ENCODE measurements around the gene C10orf71. TPM values are rescaled to one million over a fixed set of nuclear protein-coding genes. Genes with fewer than 3 reads are reported as not detected.

C10orf71 gene
- total and polyA plus RNA-seq, 4 donors, result not detected

DNA sequence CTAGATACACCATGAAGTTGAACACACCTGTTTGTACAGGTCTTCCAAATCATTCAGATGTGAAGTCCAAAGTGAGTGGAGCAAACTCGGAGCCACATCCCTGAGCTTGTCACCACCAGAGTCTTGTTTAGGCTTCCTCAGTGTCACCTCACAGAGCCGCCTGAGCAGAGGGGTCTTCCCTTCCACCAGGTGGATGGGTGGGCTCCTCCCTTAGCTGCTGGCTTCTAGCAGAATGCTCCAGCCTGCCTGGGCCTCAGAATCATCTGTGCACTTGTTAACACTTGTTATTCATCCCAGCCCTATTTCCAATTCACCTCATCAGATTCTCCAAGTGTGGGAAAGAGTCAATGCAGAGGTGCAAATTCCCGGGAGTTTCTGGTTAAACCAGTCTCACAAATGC is 32.5 kb downstream of the C10orf71 start:
- ATAC-seq (ENCODE audit: insufficient read depth, low FRiP score), result no peak
- peaks cover 0 to 1% (median 0%) of the 10 kb centered on the region in 4 donors for H3K9me3 ChIP-seq (ENCODE audit: control insufficient read depth in 4 of 4, insufficient read depth in 3 of 4, low read length in 3 of 4)
- no peak for DNase-seq
- no peaks in the 10 kb centered on the region for H3K27me3 ChIP-seq (ENCODE audit: control insufficient read depth in 3 of 3, insufficient read depth in 3 of 3, low read length in 2 of 3)
- H3K4me1 ChIP-seq (ENCODE audit: control insufficient read depth in 5 of 5, insufficient read depth in 5 of 5, low read length in 5 of 5), result no peaks in the 10 kb centered on the region
- no peak overlapping the region for H3K27ac ChIP-seq (ENCODE audit: low read depth in 1 of 2, low read length in 1 of 2)
- H3K36me3 ChIP-seq (ENCODE audit: control insufficient read depth in 4 of 4, insufficient read depth in 4 of 4, low read length in 4 of 4), result no peaks in the 10 kb centered on the region
- TF ChIP-seq, protein P1, sequence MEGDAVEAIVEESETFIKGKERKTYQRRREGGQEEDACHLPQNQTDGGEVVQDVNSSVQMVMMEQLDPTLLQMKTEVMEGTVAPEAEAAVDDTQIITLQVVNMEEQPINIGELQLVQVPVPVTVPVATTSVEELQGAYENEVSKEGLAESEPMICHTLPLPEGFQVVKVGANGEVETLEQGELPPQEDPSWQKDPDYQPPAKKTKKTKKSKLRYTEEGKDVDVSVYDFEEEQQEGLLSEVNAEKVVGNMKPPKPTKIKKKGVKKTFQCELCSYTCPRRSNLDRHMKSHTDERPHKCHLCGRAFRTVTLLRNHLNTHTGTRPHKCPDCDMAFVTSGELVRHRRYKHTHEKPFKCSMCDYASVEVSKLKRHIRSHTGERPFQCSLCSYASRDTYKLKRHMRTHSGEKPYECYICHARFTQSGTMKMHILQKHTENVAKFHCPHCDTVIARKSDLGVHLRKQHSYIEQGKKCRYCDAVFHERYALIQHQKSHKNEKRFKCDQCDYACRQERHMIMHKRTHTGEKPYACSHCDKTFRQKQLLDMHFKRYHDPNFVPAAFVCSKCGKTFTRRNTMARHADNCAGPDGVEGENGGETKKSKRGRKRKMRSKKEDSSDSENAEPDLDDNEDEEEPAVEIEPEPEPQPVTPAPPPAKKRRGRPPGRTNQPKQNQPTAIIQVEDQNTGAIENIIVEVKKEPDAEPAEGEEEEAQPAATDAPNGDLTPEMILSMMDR (IDR thresholded peaks at IDR 0.05; ENCODE audit: control extremely low read depth, extremely low read depth), result no peak
- H3K4me3 ChIP-seq, result no peak overlapping the region
- WGBS, 2 donors, result 84 to 89% methylated on average over 3 of the region's 3 CpGs
- no peak overlapping the region for H3K9ac ChIP-seq (ENCODE audit: insufficient read depth in 1 of 2, low read length in 2 of 2)

DNA sequence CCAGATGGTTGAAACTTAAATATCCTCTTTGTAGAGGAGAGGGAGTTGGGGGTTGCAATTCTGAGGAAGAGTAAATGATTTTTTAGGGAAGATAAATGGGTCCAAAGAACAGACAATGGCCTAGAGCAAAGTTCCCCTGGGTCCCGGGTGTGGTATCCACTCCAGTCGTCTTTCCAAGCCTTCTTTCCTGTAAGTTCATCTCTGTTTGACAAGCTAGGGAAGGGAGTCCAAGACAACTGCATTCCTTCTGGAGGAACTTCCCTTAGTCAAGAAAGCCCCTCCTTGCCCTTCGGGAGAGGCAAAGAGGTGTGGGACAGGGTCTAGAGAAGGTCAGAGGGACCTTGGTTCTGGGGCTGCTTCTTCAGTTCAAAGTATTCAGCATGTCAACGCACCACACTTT is 33.4 kb downstream of the C10orf71 start:
- DNase-seq (no peak), ATAC-seq (ENCODE audit: insufficient read depth, low FRiP score) (no peak)
- H3K4me3 ChIP-seq, result no peak overlapping the region
- H3K4me1 ChIP-seq (ENCODE audit: control insufficient read depth in 5 of 5, insufficient read depth in 5 of 5, low read length in 5 of 5), result no peaks in the 10 kb centered on the region
- no peaks in the 10 kb centered on the region for H3K9me3 ChIP-seq (ENCODE audit: control insufficient read depth in 4 of 4, insufficient read depth in 3 of 4, low read length in 3 of 4)
- TF ChIP-seq, protein P1 (IDR thresholded peaks at IDR 0.05; ENCODE audit: control extremely low read depth, extremely low read depth), result no peak
- WGBS, 2 donors, result 86 to 91% methylated on average over 4 of the region's 4 CpGs
- H3K27me3 ChIP-seq (ENCODE audit: control insufficient read depth in 3 of 3, insufficient read depth in 3 of 3, low read length in 2 of 3), result no peaks in the 10 kb centered on the region
- no peak overlapping the region for H3K27ac ChIP-seq (ENCODE audit: low read depth in 1 of 2, low read length in 1 of 2)
- no peak overlapping the region for H3K9ac ChIP-seq (ENCODE audit: insufficient read depth in 1 of 2, low read length in 2 of 2)
- H3K36me3 ChIP-seq (ENCODE audit: control insufficient read depth in 4 of 4, insufficient read depth in 4 of 4, low read length in 4 of 4), result no peaks in the 10 kb centered on the region

DNA sequence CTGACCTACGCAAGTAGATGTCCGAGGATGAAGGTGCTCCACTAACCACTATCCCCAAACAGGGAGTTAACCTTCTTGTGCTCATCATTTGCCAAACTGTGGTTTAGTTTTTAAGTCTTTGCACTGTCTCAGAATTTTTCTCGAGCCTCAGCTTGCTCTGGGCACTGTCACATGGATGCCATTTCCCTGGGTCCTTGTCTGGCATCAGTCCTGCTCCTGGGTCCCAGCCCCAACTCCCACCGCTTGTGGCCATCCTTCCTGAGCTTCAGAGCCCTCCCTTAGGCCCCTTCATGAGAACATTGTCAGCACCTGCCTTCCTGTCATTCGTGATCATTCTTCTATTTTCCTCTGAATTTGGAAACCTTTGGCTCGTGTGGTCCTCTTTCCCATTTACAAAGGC is 33.8 kb downstream of the C10orf71 start:
- DNase-seq (no peak), ATAC-seq (ENCODE audit: insufficient read depth, low FRiP score) (no peak)
- H3K4me3 ChIP-seq, result no peak overlapping the region
- TF ChIP-seq, protein P1 (IDR thresholded peaks at IDR 0.05; ENCODE audit: control extremely low read depth, extremely low read depth), result no peak
- H3K4me1 ChIP-seq (ENCODE audit: control insufficient read depth in 5 of 5, insufficient read depth in 5 of 5, low read length in 5 of 5), result no peaks in the 10 kb centered on the region
- 91 to 93% methylated on average over 6 of the region's 6 CpGs for WGBS, 2 donors
- no peak overlapping the region for H3K9ac ChIP-seq (ENCODE audit: insufficient read depth in 1 of 2, low read length in 2 of 2)
- H3K9me3 ChIP-seq (ENCODE audit: control insufficient read depth in 4 of 4, insufficient read depth in 3 of 4, low read length in 3 of 4), result no peaks in the 10 kb centered on the region
- H3K36me3 ChIP-seq (ENCODE audit: control insufficient read depth in 4 of 4, insufficient read depth in 4 of 4, low read length in 4 of 4), result no peaks in the 10 kb centered on the region
- no peak overlapping the region for H3K27ac ChIP-seq (ENCODE audit: low read depth in 1 of 2, low read length in 1 of 2)
- peaks cover 0 to 2% (median 0%) of the 10 kb centered on the region in 3 donors for H3K27me3 ChIP-seq (ENCODE audit: control insufficient read depth in 3 of 3, insufficient read depth in 3 of 3, low read length in 2 of 3)

DNA sequence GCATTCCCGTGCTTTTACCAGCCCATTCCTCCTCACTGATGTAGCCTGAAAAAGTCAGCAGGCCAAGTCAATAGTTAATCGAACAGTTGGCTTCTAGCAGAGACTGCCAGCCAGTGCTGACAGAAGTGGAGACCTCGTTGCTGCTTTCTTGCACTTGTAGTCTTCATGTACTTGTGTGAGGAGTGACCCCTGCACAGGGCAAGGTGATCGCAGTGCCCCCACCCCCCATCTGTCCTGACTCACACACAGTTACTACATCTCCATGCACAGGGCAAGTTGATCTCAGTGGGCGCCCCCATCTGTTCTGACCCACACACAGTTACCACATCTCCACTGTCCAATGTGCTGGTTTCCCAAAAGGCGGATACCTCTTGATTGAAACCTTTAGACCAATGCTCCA is 34.2 kb downstream of the C10orf71 start:
- Histone ChIP-seq H3K36me3 (ENCODE audit: control insufficient read depth in 4 of 4, insufficient read depth in 4 of 4, low read length in 4 of 4) (no peaks in the 10 kb centered on the region), H3K4me1 (ENCODE audit: control insufficient read depth in 5 of 5, insufficient read depth in 5 of 5, low read length in 5 of 5) (no peaks in the 10 kb centered on the region), H3K27ac (ENCODE audit: low read depth in 1 of 2, low read length in 1 of 2) (no peak overlapping the region), H3K9me3 (ENCODE audit: control insufficient read depth in 4 of 4, insufficient read depth in 3 of 4, low read length in 3 of 4) (no peaks in the 10 kb centered on the region), H3K27me3 (ENCODE audit: control insufficient read depth in 3 of 3, insufficient read depth in 3 of 3, low read length in 2 of 3) (peaks cover 0 to 2% (median 0%) of the 10 kb centered on the region in 3 donors), H3K4me3 (no peak overlapping the region), H3K9ac (ENCODE audit: insufficient read depth in 1 of 2, low read length in 2 of 2) (no peak overlapping the region)
- TF ChIP-seq, protein P1 (IDR thresholded peaks at IDR 0.05; ENCODE audit: control extremely low read depth, extremely low read depth), result no peak
- WGBS, 2 donors, result 89 to 94% methylated on average over 6 of the region's 6 CpGs
- DNase-seq (no peak), ATAC-seq (ENCODE audit: insufficient read depth, low FRiP score) (no peak)
